Measurements from ENCODE around the gene MLLT11.

The MLLT11 gene, protein sequence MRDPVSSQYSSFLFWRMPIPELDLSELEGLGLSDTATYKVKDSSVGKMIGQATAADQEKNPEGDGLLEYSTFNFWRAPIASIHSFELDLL

DNA sequence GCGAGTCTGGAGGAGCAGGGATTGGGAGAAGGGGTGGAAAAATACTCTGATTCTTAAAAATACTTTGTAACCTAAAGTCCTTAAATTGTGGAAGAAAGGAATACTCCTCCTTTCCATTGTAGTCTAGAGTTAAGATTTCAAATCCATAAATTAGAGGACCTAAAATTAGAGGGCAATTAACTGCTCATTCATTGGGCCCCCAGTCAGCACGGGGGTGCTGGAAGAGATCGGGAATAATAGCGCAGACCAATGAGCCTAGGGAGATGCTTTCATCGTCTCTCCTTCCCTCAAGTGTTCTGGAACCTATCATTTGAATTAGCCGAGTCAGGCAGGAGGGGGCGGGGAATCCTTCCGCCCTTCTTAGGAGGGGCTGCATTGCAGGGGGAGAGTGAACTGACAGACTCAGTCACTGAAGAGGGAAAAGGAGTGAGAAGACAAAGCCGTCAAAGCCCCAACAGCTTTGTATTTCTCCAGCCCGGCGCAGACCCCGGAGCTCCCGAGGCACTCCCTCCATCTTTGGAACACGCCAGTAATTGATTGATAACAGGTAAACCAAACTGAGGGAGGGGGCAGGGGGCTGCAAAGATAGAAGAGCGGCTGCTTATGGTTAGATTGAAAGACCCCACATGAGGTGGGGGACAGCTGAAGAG lies at the start of gene MLLT11:
Gene MLLT11 (plus strand): TSS at position 391 of the 650 bp plus-strand sequence. CDS start 6,828 bp downstream, outside the sequence.
- H3K36me3 ChIP-seq (ENCODE audit: insufficient read depth, low read length) = peaks cover 15% of the 10 kb centered on the region
- peak within 1 kb of the TSS; percentile 97 for H3K27ac ChIP-seq (ENCODE audit: low read depth, low read length)
- H3K4me1 ChIP-seq (ENCODE audit: insufficient read depth, low read length) = peaks cover 36% of the 10 kb centered on the region
- H3K4me3 ChIP-seq (ENCODE audit: low read depth in 1 of 2, low read length in 2 of 2) = peak within 1 kb of the TSS; percentile 94 to 97
- no peaks in the 10 kb centered on the region for H3K27me3 ChIP-seq (ENCODE audit: control insufficient read depth in 1 of 2, insufficient read depth in 2 of 2, low read length in 2 of 2)
- H3K9me3 ChIP-seq (ENCODE audit: low read length) = no peaks in the 10 kb centered on the region
- peak within 1 kb of the TSS; percentile 90 for H3K9ac ChIP-seq (ENCODE audit: low read length)

DNA sequence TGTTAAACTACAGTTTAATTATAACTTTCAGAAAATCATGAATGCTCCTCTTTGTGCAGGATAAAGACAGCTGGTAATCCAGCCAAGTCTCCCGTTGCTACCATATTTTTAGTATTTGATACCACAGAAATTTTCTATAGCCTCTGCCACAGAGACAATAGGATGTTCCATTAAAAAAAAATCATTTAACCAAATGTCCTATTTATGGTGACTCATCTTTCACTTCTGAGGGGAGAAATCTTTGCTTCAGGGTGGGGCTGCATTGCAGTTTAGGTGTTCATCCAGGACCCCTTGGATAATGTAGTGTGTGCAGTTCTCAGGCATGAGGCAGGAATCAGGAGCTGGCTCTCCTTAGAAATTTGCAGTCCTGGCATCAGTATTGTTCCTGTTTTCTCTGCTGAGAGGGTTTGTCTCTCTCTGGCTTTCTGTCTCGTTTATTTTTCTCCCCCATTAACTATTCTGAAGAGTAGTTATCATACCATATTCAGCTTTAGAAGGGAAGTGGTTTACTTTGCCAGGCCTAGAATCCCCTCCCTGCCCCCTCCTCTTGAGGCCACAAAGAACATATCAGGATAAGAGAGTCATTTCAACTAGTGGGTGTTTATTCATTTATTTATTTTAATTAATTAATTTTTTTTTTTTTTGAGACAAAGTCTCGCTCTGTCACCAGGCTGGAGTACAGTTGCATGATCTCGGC lies 48.9 kb upstream of the MLLT11 start:
- no peak overlapping the region for H3K9ac ChIP-seq (ENCODE audit: low read length)
- no peaks in the 10 kb centered on the region for H3K9me3 ChIP-seq (ENCODE audit: low read length)
- no peak overlapping the region for H3K27ac ChIP-seq (ENCODE audit: low read depth, low read length)
- no peaks in the 10 kb centered on the region for H3K27me3 ChIP-seq (ENCODE audit: control insufficient read depth in 1 of 2, insufficient read depth in 2 of 2, low read length in 2 of 2)
- H3K4me3 ChIP-seq (ENCODE audit: low read depth in 1 of 2, low read length in 2 of 2) = no peak overlapping the region
- H3K36me3 ChIP-seq (ENCODE audit: insufficient read depth, low read length) = peaks cover 3% of the 10 kb centered on the region
- H3K4me1 ChIP-seq (ENCODE audit: insufficient read depth, low read length) = peaks cover 37% of the 10 kb centered on the region

DNA sequence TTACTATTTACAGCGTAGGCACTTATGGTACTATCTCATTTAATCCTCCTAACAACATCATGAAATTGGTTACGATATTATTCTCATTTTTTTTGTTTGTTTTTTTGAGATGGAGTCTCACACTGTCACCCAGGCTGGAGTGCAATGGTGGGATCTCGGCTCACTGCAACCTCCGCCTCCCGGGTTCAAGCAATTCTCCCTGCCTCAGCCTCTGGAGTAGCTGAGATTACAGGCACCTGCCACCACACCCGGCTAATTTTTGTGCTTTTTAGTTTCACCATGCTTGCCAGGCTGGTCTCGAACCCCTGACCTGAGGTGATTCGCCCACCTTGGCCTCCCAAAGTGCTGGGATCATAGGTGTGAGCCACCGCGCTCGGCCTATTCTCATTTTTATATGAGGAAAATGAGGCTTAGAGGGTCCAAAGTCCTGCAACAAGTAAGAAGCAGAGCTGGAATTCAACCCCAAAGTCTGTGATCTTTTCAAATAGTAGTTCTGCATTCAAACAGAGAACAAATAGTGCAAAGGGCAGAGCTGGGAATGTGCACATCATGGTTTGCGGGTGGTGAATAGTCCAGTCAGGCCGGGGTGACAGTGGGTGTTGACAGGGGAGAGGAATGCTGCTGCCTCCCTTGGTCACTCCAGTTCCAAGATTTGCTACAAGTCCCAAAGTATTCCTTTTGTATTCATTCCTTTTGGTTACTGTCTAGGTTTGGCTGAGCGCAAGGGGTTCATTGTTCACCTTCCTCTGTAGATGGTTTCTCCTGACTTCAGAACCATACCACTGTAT lies 47.3 kb upstream of the MLLT11 start:
- Histone ChIP-seq H3K9ac (ENCODE audit: low read length) (no peak overlapping the region), H3K27ac (ENCODE audit: low read depth, low read length) (peak overlapping the region; percentile 70), H3K27me3 (ENCODE audit: control insufficient read depth in 1 of 2, insufficient read depth in 2 of 2, low read length in 2 of 2) (no peaks in the 10 kb centered on the region), H3K4me1 (ENCODE audit: insufficient read depth, low read length) (peaks cover 25% of the 10 kb centered on the region), H3K36me3 (ENCODE audit: insufficient read depth, low read length) (peaks cover 5% of the 10 kb centered on the region), H3K4me3 (ENCODE audit: low read depth in 1 of 2, low read length in 2 of 2) (no peak overlapping the region), H3K9me3 (ENCODE audit: low read length) (no peaks in the 10 kb centered on the region)

DNA sequence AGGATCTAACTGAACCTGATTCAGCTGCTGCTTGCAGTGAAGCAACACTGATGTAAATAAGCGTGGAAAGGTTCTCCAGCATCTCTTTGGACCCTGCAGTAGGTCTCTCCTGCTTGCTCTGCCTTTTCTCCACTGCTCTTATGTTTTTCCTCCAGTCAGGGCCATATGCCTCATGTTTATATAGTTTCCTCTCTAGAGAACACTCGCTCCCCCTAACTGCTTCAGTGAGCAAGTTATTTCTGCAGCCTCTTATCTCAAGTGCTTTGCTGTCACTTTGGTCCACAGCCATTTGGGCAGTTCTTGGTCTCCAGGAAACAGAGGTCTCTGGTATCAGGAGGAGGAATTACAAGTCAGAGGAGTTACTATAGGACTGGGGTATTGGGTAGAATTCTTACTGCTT lies 46.7 kb upstream of the MLLT11 start:
- no peak overlapping the region for H3K9ac ChIP-seq (ENCODE audit: low read length)
- no peaks in the 10 kb centered on the region for H3K9me3 ChIP-seq (ENCODE audit: low read length)
- H3K36me3 ChIP-seq (ENCODE audit: insufficient read depth, low read length) = peaks cover 7% of the 10 kb centered on the region
- H3K4me1 ChIP-seq (ENCODE audit: insufficient read depth, low read length) = peaks cover 24% of the 10 kb centered on the region
- no peak overlapping the region for H3K4me3 ChIP-seq (ENCODE audit: low read depth in 1 of 2, low read length in 2 of 2)
- peak overlapping the region; percentile 70 for H3K27ac ChIP-seq (ENCODE audit: low read depth, low read length)
- H3K27me3 ChIP-seq (ENCODE audit: control insufficient read depth in 1 of 2, insufficient read depth in 2 of 2, low read length in 2 of 2) = no peaks in the 10 kb centered on the region

DNA sequence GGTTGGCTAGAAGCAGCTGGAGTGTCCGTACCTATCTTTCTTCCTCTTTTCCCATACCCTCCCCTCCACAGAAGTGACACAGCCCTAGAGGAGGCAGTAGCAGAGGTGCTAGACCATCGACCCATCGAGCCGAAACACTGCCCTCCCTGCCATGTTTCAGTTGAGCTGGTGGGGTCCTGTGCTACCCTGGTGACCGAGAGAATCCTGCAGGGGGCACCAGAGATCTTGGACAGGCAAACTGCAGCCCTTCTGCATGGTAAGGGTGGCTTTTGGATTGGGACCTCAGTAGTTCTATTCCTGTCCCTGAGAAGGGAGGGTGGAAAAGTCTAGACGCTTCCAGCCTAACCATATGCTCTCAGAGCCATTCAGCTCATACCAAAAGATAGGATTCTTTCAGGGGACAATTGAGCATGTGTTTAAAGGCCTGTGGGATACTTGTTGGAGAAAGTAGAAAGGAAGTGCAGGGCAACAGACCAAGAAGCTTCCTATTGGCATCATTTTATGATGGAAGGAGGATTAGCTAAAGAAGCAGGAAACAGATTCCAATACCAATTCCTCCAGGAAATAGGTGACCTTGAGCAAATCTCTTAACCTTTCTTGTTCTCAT lies 35.6 kb upstream of the MLLT11 start:
- Histone ChIP-seq H3K4me1 (ENCODE audit: insufficient read depth, low read length) (peaks cover 8% of the 10 kb centered on the region), H3K27me3 (ENCODE audit: control insufficient read depth in 1 of 2, insufficient read depth in 2 of 2, low read length in 2 of 2) (no peaks in the 10 kb centered on the region), H3K27ac (ENCODE audit: low read depth, low read length) (no peak overlapping the region), H3K9me3 (ENCODE audit: low read length) (no peaks in the 10 kb centered on the region), H3K4me3 (ENCODE audit: low read depth in 1 of 2, low read length in 2 of 2) (no peak overlapping the region), H3K9ac (ENCODE audit: low read length) (no peak overlapping the region), H3K36me3 (ENCODE audit: insufficient read depth, low read length) (peaks cover 30% of the 10 kb centered on the region)

DNA sequence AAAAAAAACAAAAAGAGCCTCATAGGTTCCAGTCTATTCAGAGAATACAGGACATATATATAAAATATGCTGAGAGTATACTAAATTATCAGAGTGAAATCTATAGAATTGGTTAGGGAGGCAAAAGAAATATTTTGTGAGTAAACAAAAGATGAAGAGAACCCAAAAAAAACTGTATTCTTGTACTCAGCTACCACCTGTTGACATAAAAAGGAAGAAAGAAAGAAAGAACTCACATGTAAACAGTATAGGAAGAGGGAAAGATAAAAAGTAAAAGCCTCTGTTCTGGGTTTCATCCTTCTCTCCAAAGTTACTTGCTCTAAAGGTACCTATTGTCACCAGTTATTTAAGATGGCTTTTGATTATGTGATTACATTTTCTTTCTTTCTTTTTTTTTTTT lies 33.7 kb upstream of the MLLT11 start:
- H3K9me3 ChIP-seq (ENCODE audit: low read length) = no peaks in the 10 kb centered on the region
- no peak overlapping the region for H3K9ac ChIP-seq (ENCODE audit: low read length)
- no peak overlapping the region for H3K27ac ChIP-seq (ENCODE audit: low read depth, low read length)
- H3K4me3 ChIP-seq (ENCODE audit: low read depth in 1 of 2, low read length in 2 of 2) = no peak overlapping the region
- H3K36me3 ChIP-seq (ENCODE audit: insufficient read depth, low read length) = peaks cover 39% of the 10 kb centered on the region
- peaks cover 8% of the 10 kb centered on the region for H3K4me1 ChIP-seq (ENCODE audit: insufficient read depth, low read length)
- H3K27me3 ChIP-seq (ENCODE audit: control insufficient read depth in 1 of 2, insufficient read depth in 2 of 2, low read length in 2 of 2) = no peaks in the 10 kb centered on the region

DNA sequence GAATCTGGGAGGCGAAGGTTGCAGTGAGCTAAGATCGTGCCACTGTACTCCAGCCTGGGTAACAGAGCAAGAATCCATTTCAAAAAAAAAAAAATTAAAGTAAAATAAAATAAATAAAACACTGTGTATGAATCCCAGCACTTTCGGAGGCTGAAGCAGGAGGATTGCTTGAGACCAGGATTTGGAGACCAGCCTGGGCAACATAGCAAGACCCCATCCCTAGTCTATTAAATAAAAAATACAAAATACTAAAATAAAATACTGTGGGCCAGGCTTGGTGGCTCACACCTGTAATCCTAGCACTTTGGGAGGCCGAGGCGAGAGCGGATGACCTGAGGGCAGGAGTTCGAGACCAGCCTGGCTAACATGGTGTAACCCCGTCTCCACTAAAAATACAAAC lies 28.0 kb upstream of the MLLT11 start:
- H3K36me3 ChIP-seq (ENCODE audit: insufficient read depth, low read length) = peaks cover 43% of the 10 kb centered on the region
- no peak overlapping the region for H3K4me3 ChIP-seq (ENCODE audit: low read depth in 1 of 2, low read length in 2 of 2)
- no peak overlapping the region for H3K9ac ChIP-seq (ENCODE audit: low read length)
- H3K9me3 ChIP-seq (ENCODE audit: low read length) = no peaks in the 10 kb centered on the region
- no peaks in the 10 kb centered on the region for H3K27me3 ChIP-seq (ENCODE audit: control insufficient read depth in 1 of 2, insufficient read depth in 2 of 2, low read length in 2 of 2)
- H3K4me1 ChIP-seq (ENCODE audit: insufficient read depth, low read length) = no peaks in the 10 kb centered on the region
- no peak overlapping the region for H3K27ac ChIP-seq (ENCODE audit: low read depth, low read length)

DNA sequence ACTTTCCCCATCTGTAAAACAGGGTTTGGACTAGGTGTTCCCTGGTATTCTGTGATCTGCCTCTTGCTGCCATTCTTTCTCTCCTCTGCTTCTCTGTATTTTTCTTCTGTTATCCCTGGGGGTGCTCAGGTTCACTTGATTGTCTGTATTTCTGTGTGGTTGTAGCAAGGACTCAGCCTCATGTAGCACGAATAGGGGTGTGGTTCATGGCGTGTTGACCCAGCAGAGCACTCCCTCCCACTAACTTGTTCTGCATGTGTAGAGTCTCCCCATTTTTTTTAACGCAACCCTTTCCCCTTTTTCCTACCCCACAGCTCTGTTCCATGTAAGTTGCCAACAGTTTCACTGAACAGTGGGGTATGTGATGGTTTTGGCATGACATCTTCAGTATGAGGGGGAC lies 25.0 kb upstream of the MLLT11 start:
- no peaks in the 10 kb centered on the region for H3K27me3 ChIP-seq (ENCODE audit: control insufficient read depth in 1 of 2, insufficient read depth in 2 of 2, low read length in 2 of 2)
- no peak overlapping the region for H3K27ac ChIP-seq (ENCODE audit: low read depth, low read length)
- H3K4me1 ChIP-seq (ENCODE audit: insufficient read depth, low read length) = no peaks in the 10 kb centered on the region
- no peak overlapping the region for H3K4me3 ChIP-seq (ENCODE audit: low read depth in 1 of 2, low read length in 2 of 2)
- H3K9ac ChIP-seq (ENCODE audit: low read length) = no peak overlapping the region
- H3K9me3 ChIP-seq (ENCODE audit: low read length) = no peaks in the 10 kb centered on the region
- peaks cover 25% of the 10 kb centered on the region for H3K36me3 ChIP-seq (ENCODE audit: insufficient read depth, low read length)

DNA sequence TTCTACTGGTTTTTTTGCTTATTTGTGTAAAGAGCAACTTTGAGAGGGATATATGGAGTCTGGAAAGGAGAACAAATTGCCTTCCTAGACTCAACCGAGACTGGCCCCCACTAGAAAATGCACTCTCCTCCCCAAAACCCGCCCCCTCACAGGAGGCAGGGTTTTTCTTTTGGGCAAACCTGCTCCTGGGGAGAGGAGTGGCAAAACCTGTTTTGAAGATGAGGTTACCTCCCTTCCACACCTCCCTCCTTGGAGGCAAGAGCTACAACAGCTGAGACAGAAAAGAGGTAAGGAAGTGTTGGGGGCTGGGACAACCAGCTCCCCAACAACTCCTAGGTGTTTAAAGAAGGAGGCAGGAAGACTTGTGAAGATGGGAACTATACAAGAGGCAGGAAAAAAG lies 23.8 kb upstream of the MLLT11 start, which contains the start of gene BNIPL:
Gene BNIPL (plus strand): TSS at position 231 of the 400 bp plus-strand sequence. CDS start 140 bp downstream, at position 371.
- H3K4me1 ChIP-seq (ENCODE audit: insufficient read depth, low read length) = no peaks in the 10 kb centered on the region
- no peak within 1 kb of the TSS for H3K4me3 ChIP-seq (ENCODE audit: low read depth in 1 of 2, low read length in 2 of 2)
- H3K9me3 ChIP-seq (ENCODE audit: low read length) = no peaks in the 10 kb centered on the region
- peaks cover 17% of the 10 kb centered on the region for H3K36me3 ChIP-seq (ENCODE audit: insufficient read depth, low read length)
- H3K27me3 ChIP-seq (ENCODE audit: control insufficient read depth in 1 of 2, insufficient read depth in 2 of 2, low read length in 2 of 2) = no peaks in the 10 kb centered on the region
- H3K27ac ChIP-seq (ENCODE audit: low read depth, low read length) = no peak within 1 kb of the TSS
- no peak within 1 kb of the TSS for H3K9ac ChIP-seq (ENCODE audit: low read length)

DNA sequence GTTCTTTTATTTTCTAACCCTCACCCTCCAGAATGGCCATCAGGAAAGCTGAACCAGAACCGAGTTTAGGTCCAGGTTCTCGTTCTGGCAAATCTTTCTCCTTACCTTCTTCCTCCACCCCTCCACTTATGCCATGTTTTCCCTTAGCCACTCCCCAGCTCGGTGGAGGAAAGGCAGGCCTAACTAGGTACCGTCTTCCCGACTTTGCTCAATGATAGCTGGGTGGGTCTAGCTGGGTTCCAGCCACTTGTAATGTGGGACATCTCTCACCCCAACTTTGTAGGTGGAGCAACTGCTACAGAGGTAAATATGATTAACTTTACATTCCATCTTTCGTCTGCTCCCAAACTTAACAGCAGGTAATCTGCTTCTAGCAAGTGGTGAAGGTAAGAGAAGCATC lies 23.2 kb upstream of the MLLT11 start:
- no peak overlapping the region for H3K27ac ChIP-seq (ENCODE audit: low read depth, low read length)
- H3K4me3 ChIP-seq (ENCODE audit: low read depth in 1 of 2, low read length in 2 of 2) = no peak overlapping the region
- H3K36me3 ChIP-seq (ENCODE audit: insufficient read depth, low read length) = peaks cover 17% of the 10 kb centered on the region
- no peak overlapping the region for H3K9ac ChIP-seq (ENCODE audit: low read length)
- H3K4me1 ChIP-seq (ENCODE audit: insufficient read depth, low read length) = no peaks in the 10 kb centered on the region
- H3K9me3 ChIP-seq (ENCODE audit: low read length) = no peaks in the 10 kb centered on the region
- no peaks in the 10 kb centered on the region for H3K27me3 ChIP-seq (ENCODE audit: control insufficient read depth in 1 of 2, insufficient read depth in 2 of 2, low read length in 2 of 2)

DNA sequence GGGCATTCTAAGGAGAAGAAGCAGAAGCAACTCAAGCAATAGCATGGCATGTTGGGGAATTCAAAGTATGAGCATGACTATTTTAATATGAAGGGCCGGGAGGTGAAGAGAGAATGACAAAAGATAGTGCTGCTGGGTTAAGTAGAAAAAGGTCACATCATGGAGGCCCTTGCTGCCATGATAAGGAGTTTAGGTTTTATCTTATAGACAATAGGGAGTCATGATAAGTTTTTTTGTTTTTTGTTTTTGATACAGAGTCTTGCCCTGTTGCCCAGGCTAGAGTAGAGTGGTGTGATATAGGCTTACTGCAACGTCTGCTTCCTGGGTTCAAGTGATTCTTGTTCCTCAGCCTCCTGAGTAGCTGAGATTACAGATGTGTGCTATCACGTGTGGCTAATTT lies 20.7 kb upstream of the MLLT11 start:
- Histone ChIP-seq H3K36me3 (ENCODE audit: insufficient read depth, low read length) (peaks cover 7% of the 10 kb centered on the region), H3K27me3 (ENCODE audit: control insufficient read depth in 1 of 2, insufficient read depth in 2 of 2, low read length in 2 of 2) (no peaks in the 10 kb centered on the region), H3K27ac (ENCODE audit: low read depth, low read length) (no peak overlapping the region), H3K4me1 (ENCODE audit: insufficient read depth, low read length) (no peaks in the 10 kb centered on the region), H3K9me3 (ENCODE audit: low read length) (no peaks in the 10 kb centered on the region), H3K9ac (ENCODE audit: low read length) (no peak overlapping the region), H3K4me3 (ENCODE audit: low read depth in 1 of 2, low read length in 2 of 2) (no peak overlapping the region)

Data from muscle layer of colon (tissue), 2 donors.